Adrenal gland (tissue), 5 donors: ENCODE data around the gene THNSL1.
A peak's percentile ranks its signal among the peaks of the same experiment; 100 is the strongest.

Experiments
- POLR2A ChIP-seq, 2 donors: fragments of 450-650 bp; IDR thresholded peaks; one replicate each; pipeline ENCODE4 v1.6.1; 2017; ENCODE audit warnings: antibody characterized with exemption in 2 of 2, mild to moderate bottlenecking in 2 of 2, moderate library complexity in 1 of 2
- TF ChIP-seq, protein P1 (sequence below), 6 experiments: fragments of 450-650 bp in 4 of 6; fragments of 200-600 bp in 2 of 6; sonication (generic) in 1 of 6; IDR thresholded peaks; 1 replicate in 5 of 6; 2 replicates in 1 of 6; pipeline versions ENCODE4 v1.5.1 to v1.8.0; 2016 to 2021; ENCODE audit warnings: antibody characterized with exemption in 6 of 6, mild to moderate bottlenecking in 2 of 6, moderate library complexity in 1 of 6
- donor health status: DM: no; HTN: no; CAD: no.

DNA sequence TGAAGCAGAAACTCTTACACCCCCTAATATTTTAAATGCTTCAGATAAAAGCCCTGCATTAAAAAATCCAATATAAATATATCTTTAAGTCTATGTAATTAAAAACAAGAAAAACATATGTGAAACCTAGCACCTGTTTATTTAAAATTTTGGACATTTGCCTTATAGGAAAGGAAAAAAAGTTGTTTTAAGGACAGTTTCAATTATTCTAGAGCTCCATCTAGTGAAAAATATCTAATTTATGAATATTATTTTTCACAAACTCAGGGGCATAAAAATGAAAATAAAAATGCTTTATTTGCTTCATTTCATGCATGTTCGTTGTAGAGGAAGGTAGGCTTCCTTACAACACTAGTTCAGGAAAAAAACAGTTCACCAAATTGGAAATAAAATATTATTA, 26.5 kb upstream of the THNSL1 start:
- TF ChIP-seq, protein P1, sequence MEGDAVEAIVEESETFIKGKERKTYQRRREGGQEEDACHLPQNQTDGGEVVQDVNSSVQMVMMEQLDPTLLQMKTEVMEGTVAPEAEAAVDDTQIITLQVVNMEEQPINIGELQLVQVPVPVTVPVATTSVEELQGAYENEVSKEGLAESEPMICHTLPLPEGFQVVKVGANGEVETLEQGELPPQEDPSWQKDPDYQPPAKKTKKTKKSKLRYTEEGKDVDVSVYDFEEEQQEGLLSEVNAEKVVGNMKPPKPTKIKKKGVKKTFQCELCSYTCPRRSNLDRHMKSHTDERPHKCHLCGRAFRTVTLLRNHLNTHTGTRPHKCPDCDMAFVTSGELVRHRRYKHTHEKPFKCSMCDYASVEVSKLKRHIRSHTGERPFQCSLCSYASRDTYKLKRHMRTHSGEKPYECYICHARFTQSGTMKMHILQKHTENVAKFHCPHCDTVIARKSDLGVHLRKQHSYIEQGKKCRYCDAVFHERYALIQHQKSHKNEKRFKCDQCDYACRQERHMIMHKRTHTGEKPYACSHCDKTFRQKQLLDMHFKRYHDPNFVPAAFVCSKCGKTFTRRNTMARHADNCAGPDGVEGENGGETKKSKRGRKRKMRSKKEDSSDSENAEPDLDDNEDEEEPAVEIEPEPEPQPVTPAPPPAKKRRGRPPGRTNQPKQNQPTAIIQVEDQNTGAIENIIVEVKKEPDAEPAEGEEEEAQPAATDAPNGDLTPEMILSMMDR (IDR thresholded peaks at IDR 0.05), result peak in 5 of 6 experiments; percentile 17 to 53 (median 47)
- TF ChIP-seq POLR2A (IDR thresholded peaks at IDR 0.05), result no peak
